CD4-positive, alpha-beta T cell treated with Interleukin-17A for 4 hours (primary cell): ENCODE results near the gene EHD4.

Source experiments
- DNase-seq: peaks from one replicate; pipeline ENCODE4 v3.0.0-alpha.2; 2020; ENCODE audit warnings: mixed read lengths

EHD4 gene

GRCh38 chr15:41933771-41934170 lies 38.6 kb downstream of the EHD4 start:
- DNase-seq: peak; percentile 45

DNA sequence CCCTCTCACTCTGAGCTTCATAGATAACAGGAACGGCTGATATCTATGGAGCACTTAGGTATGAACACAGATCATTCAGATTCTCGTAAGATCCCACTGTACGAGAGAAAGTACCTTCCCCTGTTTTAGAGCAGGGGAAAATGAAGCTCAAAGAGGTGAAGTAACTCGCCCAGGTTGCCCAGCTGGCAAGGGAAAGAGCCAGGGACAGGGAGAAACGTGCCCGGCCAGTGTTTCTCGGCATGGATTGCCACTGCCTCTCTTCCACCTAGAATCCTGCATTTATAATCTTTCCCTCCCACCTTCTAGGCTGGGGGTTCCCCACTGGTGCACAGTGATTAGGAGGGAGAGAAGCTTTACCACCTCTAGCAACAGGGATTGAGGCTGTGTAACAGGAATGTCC lies 39.0 kb downstream of the EHD4 start:
- DNase-seq: no peak

DNA sequence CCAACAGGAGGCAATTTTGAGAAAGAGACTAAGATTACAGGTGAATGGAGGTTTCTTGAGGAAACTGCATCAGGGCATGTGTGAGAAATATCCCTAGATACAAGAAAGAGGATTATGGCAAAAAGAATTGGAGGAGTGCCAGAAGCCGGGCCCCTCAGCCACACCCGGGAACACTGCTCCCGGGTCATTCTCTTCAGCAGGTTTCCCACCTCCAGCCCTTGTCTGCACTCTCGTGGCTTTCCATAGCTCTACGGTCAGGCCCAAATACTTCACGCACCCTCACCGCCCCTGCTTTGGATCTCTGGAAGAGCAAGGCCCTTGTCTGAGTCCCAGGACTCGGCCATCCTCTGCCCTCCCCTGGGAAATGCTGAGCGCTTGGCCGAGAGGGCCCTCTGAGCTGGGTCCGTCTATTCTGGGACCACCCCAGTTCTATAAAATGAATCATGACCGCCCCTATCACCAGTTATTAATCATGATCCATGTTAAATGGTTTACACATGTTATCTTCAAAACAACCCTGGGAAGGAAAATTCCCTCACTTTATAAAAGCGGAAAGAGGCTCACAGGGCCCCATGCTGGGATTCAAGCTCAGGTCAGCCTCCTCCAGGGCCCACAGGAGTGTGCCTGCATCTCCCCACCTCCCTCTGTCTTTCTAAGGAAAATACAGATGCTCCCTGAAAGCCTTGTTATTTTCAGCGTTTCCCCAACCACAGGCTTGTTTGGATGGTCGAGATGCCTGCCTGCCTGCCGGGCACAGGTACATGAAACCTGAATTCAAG lies 39.7 kb downstream of the EHD4 start:
- DNase-seq: no peak

- no peak for DNase-seq
Measured at GRCh38 chr15:41932101-41932500, 40.3 kb downstream of the EHD4 start.

DNA sequence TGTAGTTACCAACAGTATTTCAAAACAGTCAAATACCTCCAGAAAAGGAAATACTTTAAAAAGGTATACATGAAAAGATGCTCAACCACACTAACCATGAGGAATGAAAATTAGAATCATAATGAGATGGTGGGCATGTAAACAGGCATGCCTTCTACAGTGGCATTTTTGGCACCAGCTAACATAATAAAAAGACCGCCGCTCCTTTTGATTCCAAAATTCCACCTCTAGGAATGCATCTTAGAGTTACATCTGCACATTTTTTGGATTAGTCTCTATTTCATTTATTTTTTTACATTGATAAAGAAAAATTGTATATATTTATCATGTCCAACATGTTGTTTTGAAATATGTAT lies 41.5 kb downstream of the EHD4 start:
- DNase-seq: no peak

GRCh38 chr15:41930221-41930866 lies 42.0 kb downstream of the EHD4 start:
- DNase-seq: no peak

GRCh38 chr15:41928637-41929620 lies 43.4 kb downstream of the EHD4 start:
- no peak for DNase-seq

- DNase-seq: no peak
Measured at GRCh38 chr15:41928100-41928499, 44.3 kb downstream of the EHD4 start.

GRCh38 chr15:41927536-41927935 lies 44.8 kb downstream of the EHD4 start:
- no peak for DNase-seq

DNA sequence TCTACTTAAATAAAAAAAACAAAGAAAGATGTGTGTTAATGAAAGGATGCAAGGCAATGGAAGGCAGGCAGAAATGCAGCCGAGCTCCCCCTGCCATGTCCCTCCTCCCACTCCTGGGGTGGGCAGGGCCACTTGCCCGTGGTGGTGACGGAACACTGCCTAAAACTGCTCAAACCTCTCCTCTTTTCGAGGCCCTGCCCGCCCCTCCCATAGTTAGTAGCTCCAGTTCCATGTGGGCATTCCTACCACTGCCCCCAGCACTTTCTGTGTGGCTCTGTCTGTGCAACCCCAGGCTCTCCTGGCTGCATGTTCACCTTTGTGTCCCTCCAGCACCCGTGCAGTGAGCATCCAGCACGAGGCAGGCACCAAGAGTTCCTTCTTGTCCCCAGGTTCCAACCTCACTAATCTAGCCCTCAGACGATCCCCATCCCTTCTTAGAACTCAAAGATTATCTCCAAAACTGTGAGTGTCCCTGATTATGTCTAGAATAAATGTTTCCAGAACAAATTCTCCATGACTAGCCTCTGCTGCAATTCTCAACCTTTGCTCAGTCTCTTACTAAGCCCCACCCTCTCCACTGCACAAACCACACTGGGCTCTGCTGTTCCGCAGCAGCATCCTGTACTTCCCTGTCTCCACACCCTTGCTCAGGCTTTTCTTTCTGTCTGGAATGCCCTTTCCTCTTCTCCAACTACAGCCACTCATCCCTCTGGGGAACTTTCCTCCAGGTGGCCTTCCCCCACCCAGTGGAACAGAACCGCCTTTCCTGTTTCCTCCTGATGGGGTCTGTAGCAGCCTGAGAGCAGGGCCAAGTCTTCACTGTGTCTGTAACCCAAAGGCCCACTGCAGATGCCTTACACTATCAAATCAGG lies 45.9 kb downstream of the EHD4 start:
- DNase-seq: peak; percentile 45

- no peak for DNase-seq
Measured at GRCh38 chr15:41925086-41925608, 47.2 kb downstream of the EHD4 start.

GRCh38 chr15:41923401-41923997 lies 48.9 kb downstream of the EHD4 start:
- DNase-seq: no peak

GRCh38 chr15:41922353-41922752 lies 50.0 kb downstream of the EHD4 start:
- no peak for DNase-seq

GRCh38 chr15:41921639-41922038 lies 50.7 kb downstream of the EHD4 start:
- DNase-seq: no peak

- no peak for DNase-seq
Measured at GRCh38 chr15:41921167-41921566, 51.2 kb downstream of the EHD4 start.

DNA sequence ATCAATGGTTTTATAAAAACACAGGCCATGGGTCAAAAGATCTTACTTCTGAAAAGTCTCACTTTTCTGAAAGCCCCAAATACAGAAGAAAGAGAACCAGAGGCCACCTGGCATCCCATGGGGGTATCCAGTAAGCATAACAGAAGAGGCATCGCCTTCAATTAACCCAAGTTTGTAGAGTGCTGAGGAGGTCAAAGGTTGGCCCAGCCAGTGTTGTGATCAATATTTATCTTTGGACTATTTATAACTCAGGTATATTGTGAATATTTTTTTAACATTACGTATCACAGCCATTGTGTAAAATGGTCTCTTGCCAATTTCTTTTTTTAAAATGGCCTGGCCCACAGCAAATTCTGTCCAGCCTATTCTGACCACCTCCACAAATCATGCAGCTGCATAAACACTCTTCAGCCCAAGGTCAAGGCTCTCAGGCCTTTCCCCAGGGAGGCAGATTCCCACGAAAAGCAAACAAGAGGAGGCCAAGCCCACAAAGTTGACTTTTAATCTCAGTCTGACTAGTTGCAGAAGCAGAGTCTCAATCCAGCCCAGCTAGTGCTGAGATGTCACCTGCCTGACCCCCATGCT lies 52.3 kb downstream of the EHD4 start:
- no peak for DNase-seq

GRCh38 chr15:41919201-41919820 lies 53.0 kb downstream of the EHD4 start:
- no peak for DNase-seq

DNA sequence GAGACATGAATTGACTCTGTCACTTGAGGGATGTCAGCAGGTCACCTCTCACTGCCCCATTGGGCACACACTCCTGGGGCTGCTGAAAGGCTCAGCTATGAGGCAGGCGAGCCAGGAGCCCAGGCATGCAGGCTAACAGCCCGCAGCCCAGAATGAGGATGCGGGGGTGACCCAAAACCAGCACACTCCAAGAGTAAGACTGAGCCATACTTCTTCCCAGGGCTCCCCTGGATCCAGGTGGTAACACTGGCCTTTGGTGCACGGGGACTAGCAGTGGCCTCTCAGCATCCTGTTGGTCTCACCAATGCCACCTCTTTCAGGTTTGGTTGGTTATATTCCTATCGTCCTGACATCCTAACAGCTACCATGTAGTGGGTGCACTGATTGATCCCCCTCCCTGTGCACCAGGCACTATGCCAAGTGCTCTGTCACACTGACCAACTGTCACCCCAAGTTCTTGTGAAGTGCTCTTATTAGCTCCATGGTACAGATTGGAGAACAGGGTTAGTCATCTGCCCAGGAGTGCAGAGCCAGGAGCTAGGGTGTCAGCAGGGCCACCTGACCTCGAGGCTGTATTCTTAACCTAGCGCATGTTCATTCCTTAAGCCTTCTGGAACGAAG lies 53.7 kb downstream of the EHD4 start:
- DNase-seq: no peak

DNA sequence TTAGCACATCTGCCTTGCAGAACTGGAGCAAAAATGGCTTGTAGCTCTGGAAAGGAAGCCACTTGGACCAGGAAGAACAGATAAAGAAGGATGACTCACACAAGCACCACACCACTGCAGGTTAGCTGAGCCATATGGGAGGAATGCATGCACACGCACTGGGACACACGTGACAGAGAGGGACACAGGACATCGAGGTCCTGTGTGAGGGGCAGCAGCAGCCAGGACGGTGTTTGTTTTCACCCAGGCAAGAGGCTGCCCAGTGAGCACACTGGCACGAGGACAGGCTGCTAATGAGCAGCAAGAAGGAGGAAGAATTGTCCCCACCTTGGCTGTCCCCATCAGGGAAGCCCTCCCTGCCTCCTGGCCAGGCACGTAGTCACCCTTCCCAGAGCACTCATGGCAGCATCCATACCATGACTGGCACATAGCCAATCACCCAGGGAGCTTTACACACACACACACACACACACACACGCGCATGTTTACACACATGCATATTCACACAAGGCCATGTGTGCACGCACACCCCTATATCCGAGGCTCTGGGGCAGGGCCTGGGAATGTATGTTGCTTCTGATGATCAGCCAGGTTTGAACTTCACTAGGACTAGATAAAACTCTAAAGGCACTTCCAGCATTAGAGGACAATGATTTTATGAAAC lies 54.5 kb downstream of the EHD4 start:
- DNase-seq: no peak
